HK-2 (cell line): Measurements from ENCODE around the gene MAML3.

Source experiments
- DNase-seq: peaks from one replicate; pipeline ENCODE4 v3.0.0-alpha.2; 2018; ENCODE audit not compliant: unreplicated experiment

Gene MAML3

DNA sequence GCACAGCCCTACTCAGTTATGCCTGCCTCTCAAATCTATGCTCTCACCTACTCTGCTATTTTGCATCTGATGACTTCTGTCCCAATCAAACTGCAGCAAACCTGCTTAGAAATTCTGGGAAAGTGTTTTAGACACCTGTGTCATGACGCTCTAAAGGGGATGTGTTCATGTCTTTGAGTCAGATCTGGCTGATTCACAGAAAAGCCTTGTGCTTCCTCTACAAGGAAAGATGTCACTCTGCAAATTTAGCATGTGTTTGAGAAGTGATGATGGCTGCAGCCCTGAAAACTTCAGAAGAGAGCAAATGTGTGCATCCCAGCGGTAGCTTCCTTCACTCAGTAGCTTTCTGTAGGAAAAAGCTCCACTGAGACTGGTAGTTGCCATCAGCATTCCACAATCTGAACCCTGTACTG is 253.0 kb downstream of the MAML3 start:
- no peak for DNase-seq

DNA sequence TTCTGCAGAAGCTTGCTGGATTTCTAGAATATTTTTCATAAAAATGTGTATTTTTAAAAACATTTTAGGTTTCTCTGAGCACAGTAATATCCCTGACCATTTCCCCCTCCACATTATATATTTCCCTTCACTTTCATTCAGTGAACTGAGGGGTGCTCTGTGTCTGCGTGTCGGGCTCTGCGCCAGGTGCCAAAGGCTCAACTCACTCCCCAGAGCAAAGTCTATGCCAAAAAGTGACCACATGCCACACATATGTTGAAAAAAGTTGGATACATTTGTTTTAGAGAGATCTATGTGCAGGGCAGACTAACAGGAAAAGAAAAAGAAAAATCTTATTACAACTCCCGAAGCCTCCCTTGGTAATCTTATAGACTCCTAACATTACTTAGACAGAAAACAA is 254.6 kb downstream of the MAML3 start:
- DNase-seq = no peak

DNA sequence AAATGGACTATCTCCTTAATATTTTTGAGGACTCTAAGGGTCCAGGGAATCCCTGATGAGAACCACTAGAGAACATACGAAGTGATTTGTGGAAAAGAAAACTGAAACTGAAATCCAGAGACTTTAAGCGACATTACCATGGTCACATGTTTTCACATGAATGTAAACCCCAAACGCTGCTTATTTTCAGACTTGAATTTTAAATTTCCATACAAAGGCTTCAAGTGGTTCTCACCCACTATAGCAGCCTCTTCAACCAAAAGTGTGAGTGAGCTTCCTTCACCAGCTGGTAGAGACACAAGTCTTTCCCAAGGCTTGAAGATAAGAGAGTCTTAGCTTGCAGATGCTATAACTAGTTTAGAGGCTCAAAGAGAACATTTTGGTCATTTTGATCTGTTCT is 255.7 kb downstream of the MAML3 start:
- DNase-seq = no peak

DNA sequence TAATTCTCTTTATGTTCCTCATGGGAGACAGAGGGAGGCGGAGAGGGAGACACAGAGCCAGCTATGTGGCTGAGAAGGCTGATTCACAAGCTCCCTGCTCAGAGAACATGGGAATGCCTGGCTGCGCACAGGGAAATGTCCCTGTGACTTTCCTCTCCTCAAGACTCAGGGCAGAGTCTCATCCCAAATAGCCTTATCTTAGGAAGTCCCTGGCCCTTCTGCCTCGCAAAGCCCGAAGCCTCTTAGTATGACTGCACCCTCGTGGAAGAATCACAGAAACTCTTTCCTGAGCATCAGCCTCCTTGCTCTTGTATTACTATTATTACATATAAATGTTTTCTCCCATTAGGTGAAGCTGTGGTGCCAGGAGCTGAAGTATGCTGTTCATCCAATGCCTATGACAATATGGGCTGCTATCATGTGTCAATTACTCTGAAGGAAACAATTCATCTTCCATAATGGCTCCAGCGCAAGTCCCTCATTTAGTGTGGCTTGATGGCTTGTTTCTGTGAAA is 257.8 kb downstream of the MAML3 start:
- DNase-seq = no peak

DNA sequence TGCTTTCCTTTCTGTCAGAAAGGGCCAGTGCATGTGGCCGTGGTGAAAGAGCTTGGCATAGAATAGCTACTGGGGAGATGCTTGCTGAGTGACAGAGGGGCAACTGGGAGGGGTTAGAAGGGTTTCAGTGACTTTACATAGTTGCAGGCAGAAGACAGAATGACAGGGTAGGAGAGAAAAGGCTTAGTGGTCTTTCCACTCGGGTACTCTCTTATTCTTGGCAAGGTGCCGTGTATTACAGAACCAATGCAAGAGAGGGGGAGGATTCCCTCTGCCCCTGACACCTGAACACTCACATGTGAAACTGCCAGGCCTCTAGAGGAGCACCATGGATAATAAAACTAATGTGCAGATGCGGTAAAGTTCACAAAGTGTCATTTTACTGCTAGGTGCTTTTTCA is 260.2 kb downstream of the MAML3 start:
- DNase-seq = no peak

DNA sequence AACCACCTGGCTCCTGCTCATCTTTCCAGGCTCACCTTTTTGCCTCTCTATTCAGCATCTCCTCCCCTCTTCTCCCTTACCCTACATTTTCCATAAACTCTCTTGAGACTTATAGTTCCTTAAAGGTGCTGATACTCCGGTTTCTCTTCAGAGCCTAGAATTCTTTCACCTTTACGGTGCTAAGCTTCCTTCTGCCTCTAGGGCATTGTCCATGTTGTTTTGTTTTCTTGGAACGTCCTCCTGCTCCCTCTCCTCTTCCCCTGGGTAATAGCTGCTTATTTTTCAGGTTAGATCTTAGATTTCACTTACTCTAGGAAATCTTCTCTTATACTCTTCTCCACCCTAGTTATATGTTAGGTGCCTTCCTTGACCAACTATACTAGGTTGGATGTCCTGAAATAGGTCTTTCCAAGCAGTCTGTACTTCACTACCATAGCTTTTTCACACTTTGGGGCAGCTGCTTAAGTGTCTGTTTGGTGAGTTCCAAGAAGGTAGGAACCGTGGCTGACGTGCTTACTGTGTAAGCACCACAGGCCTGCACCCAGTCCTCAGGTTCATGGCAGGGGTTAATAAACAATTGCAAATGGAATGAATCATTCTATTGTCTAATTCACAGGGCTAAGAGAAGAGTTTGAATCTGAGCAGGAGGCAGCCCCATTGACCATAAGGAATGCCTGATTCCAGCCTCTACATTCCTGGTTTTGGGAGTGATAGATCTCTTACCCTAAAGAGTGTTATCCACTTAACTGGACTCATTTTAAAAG is 260.8 kb downstream of the MAML3 start:
- no peak for DNase-seq

DNA sequence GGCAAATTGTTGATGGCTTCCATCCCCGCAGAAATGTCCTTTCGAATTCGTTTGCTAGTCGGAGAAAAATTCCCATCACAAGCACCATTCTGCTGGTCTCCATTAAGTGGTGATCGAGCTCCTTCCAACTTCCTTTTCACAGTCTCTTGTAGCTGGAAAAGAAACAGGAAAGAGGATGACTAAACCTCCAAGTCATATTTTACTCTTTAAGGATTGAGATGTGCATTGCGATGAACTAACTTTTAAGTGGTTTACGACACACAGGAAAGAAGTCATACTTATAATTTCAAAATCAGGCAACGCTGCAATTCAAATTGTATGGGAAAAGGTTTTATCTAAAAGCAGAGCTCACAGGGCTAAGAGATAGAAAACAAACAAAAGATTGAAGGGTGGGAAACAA is 263.2 kb downstream of the MAML3 start:
- no peak for DNase-seq

DNA sequence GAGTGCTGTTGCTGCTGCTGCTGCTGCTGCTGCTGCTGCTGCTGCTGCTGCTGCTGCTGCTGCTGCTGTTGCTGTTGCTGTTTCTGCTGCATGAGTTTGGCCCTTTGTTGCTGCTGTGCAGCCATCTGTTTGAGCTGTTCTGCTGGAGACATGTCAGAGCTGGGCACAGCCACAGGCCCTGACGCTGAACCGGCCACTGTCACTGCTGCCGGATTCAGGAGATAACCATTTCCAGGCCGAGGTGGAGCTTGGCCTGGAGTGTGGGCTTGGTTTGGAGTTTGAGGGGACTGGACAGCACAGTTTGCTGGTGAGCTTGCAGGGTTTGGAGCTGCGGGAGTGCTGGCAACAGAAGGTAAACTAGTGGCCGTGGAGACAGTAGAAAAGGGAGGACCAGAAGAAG is 264.1 kb downstream of the MAML3 start:
- DNase-seq = no peak

DNA sequence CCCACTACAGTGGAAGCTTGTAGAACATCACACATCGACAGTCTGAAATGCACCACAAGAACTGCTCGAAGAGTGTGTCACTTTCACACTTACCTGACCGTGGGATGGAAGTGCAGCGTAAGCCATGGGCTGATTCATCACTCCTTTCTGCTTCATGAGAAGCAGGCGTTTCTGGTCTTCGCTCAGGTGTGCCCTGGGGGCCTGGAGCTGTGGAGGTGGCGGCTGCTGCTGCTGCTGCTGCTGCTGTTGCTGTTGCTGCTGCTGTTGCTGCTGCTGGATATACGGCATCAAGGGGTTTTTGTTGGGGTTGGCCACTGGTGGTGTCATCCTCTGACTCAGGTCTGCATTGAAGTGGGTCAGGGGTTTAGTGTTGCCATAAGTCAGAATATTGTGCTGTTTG is 264.7 kb downstream of the MAML3 start:
- no peak for DNase-seq

DNA sequence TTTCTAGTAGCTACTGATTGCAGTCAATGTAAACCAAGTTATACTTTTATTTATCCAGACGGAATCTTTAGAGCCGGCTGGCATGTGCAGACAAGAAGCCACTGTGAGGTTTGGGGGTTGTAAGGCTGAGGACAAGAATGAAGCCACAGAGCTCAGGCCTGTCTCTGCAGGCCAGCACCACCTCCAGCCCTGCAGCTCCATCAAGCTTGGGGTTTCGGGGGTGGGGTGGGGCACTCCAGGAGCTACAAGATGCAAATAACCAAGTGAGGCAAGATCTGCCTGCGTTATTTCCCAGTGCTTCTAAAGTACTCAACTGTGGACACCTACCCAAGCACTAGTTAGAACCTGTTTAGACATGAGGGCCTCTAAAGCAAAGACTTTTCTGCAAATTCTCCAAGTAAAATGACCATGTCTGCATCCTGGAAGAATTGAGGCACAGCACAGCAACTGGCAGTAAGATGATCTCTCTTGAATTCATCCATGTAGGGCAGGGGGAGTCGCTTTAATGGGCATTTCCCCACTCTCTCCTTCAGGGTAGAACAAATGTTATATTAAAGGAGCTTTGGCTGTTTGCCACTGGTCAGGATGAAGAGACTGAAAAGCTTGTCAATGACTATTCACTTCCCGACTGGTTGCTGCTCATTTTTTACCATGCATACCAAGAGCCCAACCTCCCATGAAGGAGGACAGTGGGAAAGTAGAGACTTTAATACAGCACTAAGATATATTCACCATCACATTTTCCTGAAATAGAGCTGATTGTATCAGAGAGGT is 265.8 kb downstream of the MAML3 start:
- no peak for DNase-seq

DNA sequence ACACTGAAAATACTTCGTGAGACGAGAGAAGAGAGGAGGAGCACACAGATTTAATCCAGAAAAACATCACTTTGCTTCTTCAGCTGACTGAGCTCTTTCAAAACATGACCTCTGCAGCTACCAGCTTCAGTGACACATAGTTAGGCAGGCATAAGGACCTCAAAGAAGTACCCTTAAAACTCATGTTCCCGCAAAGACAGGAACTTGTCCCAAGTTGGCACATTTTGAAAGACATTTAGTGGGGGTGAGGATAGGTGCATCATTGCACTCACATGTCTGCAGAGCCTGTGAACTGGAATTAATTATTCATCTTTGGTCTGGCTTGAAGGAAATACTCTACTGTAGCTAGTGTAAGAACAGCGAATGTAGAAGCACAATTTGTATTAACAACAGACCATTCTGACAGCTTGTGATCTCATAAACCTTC is 266.6 kb downstream of the MAML3 start:
- DNase-seq = no peak

DNA sequence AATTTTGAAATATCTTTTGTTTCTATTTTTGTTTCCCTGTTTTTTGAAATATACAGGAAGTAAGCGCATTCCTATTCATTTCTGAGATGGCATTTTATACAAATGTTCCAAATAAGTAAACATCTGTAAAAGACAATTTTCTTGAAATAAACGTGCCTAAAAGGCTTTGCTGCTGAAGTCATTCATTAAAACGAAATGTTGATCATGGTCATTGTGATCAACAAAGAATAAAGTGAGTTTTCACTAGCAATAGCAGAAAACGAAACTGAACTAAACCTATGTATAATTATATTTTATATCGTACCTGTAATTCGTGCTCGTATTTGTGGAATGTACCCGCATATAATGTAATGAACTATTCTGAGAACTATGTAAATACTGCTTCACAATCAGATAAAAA is 267.2 kb downstream of the MAML3 start:
- DNase-seq = no peak

DNA sequence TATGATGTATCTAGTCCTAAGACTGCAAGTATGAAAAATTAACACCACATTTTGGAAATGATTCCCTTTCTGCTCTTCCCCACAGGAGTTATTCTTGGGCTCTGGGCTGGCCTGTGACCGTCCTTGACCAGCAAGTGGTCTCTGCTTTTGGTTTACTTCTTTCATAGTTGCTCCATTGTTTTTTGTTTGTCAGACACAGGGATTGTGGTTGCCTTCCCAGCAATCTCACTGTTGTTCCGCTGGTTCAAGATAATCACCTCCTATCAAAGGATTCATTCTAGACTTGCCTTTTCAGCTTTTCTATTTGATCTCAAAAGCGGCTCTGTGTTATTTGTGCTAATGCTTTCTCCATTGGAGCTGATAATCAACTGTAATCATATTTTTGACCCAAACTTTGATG is 269.5 kb downstream of the MAML3 start:
- DNase-seq = no peak

DNA sequence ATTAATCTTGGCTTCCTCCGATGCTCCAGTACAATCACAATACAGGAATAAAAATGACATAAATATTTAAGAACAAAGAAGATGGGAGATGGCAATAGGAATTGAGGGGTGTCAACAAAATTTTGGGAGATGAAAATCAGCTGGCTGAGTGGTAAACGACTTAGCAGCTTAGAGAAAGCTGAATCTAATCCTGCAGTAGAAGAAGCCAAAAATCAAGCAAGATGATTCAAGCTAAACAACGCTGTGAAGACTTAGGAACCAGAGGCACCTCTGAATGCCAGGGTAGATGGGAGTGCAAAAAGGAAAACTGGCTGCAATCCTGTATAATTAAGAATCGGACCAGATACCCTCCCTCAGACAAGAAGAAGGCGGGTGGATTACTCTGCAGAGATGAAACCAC is 273.1 kb downstream of the MAML3 start:
- DNase-seq = no peak

DNA sequence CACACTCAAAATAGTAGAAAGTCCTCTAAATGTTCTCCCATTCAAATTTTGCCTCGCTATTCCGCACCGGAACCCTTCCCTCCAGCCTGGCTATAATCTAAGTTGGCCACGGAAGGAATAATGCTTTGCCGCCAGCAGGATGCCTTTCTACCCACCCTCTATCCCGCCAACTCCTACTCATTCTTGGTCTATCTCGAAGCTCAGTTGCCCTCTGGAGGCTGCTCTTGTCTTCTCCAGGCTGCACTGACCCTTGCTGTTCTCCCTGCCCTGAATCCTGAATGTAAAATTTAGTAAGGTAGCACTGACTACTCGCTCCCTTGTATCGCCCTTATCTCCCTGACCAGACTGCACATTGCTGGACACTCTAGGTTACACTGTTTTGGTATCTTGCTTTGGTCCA is 275.9 kb downstream of the MAML3 start:
- DNase-seq = no peak

DNA sequence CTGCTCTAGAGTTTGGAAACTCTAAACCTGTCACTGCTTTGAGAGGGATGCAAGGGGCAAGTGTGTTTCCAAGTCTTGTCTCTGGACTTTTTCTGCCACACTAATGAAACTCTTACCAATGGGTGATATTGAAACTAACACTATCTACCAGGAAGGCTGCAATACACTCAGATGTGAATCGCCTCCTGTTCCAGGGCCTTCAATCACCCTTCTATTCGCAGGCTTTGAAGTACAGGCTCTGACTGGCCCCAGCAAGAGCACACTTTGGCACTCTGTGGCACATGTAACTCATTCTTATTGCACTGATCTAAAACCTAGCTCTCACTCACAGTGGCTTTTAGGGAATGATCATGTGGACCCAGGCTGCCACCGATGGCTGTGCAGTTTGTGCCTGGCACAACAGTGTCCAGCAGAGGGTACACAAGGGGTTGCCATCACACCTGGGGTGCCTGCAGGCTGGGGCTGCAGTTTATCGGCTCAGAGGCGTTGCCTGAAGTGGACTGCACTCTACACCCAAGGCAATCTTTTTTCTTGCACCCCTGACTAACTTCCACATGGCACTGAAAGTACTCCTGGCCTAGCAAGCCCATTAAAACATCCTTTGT is 277.5 kb downstream of the MAML3 start:
- no peak for DNase-seq

DNA sequence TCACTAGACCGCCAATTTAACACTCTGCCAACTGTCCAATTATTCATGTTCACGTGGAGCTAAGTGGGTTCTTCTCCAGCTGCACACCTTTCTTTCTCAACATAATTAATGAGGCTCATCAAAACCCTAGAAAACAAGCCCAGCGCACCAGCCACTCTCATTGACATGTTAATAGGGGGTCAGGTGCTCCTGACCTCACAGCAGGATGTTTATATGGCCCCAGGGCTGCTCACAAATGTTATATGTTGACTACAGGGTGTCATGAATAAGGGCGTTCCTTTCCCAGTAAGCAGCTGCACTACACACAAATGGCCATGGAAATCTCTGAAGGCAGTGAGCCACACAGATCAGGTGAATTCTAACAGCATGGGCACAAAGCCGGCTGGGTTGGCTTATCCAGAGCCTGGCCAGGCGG is 278.6 kb downstream of the MAML3 start:
- no peak for DNase-seq

DNA sequence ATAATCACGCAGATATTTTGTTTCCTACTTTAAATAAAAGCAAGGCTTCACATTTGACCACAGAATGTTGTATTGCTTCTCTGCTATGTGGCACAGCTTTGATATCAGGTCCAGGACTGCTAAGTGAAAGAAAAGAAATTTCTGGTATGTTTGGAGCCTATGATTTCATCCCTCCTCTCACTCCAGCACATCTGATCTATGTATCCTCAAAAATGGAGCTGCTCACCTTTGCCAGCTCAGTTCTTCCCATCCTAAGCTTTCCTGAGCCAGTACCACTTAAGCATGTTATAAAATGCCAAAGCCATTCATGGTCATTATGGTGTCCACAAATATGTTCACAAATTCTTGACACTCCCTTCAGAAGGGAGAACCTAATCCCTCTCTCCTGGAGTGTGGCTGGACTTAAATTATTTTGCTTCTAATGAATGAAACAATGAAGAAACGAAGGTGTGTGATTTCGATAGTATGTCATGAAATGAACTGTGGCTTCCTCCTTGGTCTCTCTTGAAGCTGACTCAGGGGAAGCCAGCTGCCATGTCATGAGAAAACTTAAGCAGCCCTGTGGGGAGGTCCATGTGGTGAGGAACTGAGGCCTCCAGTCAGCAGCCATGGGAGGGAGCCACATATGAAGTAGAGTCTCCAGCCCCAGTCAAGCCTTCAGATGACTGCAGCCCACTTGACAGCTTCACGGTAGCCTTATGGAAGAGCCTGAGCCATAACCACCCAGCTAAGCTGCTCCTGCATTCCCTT is 280.7 kb downstream of the MAML3 start:
- DNase-seq = no peak

DNA sequence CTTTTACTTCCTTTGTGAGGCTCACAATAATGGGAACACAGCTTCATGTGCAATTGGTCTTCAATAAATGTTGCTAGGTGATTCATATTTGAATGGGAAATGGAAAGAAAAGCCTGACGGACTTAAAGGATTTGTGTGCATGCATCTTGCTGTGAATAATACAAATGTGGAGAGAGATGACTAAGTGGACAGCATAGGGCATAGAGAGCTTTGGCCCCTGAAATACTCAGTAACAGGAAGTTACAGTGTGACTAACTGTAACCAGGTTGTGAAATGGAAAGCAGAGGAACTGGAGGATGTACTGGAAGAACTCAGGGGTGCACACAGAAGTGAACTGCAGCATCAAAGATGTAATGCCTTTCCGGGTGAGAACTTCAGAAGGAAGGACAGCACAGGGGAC is 281.7 kb downstream of the MAML3 start:
- peak; percentile 3 for DNase-seq

DNA sequence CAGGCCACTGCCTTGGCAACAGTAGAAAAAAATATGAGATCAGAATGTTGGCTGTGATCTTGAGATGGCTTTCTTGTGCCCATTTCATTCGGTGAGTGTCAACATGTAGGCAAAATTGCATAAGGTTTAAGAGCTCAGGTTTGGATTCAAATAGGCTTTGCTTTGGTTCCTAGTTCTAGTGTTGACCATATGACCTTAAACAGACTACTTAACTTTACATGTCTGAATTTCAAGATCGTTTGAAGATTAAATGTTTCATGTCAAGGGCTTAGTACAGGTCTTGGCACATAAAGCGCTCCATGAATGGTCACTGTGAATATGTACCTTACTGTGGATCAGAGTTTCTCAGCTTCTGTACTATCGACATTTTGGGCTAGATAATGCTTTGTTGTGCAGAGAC is 284.2 kb downstream of the MAML3 start:
- DNase-seq = no peak

DNA sequence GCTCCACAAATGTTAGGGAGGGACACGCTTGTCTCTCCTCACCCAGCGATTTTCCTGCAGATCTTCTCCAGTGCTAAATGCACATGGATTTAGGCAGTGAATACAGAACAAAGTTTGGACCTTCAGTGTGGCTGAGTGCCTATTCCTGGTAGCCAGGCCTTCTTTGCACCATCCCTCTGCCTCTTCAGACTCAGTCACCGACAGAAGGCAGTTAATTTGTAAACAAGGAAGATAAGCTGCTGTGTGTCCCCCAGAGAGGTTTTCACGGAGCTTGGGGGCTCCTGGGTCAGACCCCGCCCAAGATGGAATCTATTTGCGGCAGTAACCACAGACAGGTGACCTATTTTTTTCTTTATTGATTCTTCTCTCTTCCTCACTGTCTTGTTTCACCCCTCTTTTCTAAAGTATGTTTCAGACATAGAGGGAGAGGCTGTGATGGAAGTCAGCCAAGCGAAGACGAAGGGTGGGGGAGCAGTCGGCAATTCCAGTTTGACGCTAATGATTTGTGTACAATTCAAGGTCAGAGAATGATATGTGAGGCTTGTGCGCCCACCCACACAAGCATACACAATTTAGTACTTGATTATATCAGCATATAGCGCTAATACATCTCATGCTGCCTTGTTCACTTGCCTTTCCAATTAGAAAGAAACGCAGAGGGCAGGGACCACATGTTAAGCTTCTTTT is 287.6 kb downstream of the MAML3 start:
- DNase-seq = no peak
